GM13977 (cell line): ENCODE measurements around the gene CPVL.

ENCODE experiments used
- DNase-seq: peaks from one replicate; pipeline ENCODE4 v3.0.0; 2012; ENCODE audit warnings: low spot score
- CTCF ChIP-seq: IDR thresholded peaks from 2 replicates; pipeline ENCODE4 v1.5.1; 2012; ENCODE audit warnings: mild to moderate bottlenecking, control low read depth; ENCODE audit not compliant: insufficient read depth; ENCODE audit errors: extremely low read depth, missing control alignments
- in situ Hi-C: fragments of 300-500 bp; cut with MboI; formaldehyde crosslinking; loops from one replicate; pipeline ENCODE4 v1.12.0; 2022; ENCODE audit warnings: low sequenced_read_pairs, low pct_unique_long_range_greater_than_20kb, mixed read lengths, inconsistent platforms; ENCODE audit not compliant: unreplicated experiment

Gene CPVL

GRCh38 chr7:28993371-28993770 lies 153.0 kb downstream of the CPVL start:
- TF ChIP-seq CTCF = no peak
- in situ Hi-C loops = no loop called here
- DNase-seq = no peak

- TF ChIP-seq CTCF = no peak
- DNase-seq = no peak
- in situ Hi-C loops = no loop called here
Measured at GRCh38 chr7:28992798-28993197, 153.5 kb downstream of the CPVL start.

GRCh38 chr7:28990200-28990960 lies 156.0 kb downstream of the CPVL start:
- DNase-seq = no peak
- in situ Hi-C loops = no loop called here
- no peak for TF ChIP-seq CTCF

- DNase-seq = no peak
- TF ChIP-seq CTCF = no peak
- in situ Hi-C loops = no loop called here
Measured at GRCh38 chr7:28989211-28989980, 156.9 kb downstream of the CPVL start.

GRCh38 chr7:28988810-28989209 lies 157.5 kb downstream of the CPVL start:
- DNase-seq = no peak
- no peak for TF ChIP-seq CTCF
- in situ Hi-C loops = no loop called here

GRCh38 chr7:28988091-28988490 lies 158.2 kb downstream of the CPVL start:
- DNase-seq = no peak
- in situ Hi-C loops = no loop called here
- no peak for TF ChIP-seq CTCF
